Ovary (tissue), 9 donors: ENCODE data around the gene ACACB. TPM values are rescaled to one million over a fixed set of nuclear protein-coding genes. Genes with fewer than 3 reads are reported as not detected.

Experiments
- DNase-seq, 5 donors: peaks; one replicate each; pipeline ENCODE4 v3.0.0-alpha.2; 2019 to 2020
- H3K27ac ChIP-seq, 2 donors: fragments of 200-600 bp; one replicate each; pipeline versions ENCODE4 v1.5.1 to v1.8.0; 2019 to 2022
- H3K27me3 ChIP-seq: fragments of 200-600 bp; one replicate; pipeline ENCODE4 v1.8.0; 2022
- H3K36me3 ChIP-seq: fragments of 200-600 bp; sonication (generic); one replicate; pipeline ENCODE4 v1.5.1; 2019
- H3K4me1 ChIP-seq: one replicate; pipeline ENCODE4 v1.8.1; 2013; ENCODE audit warnings: mild to moderate bottlenecking, moderate library complexity; ENCODE audit not compliant: insufficient read depth
- H3K4me3 ChIP-seq: fragments of 200-600 bp; sonication (generic); one replicate; pipeline ENCODE4 v1.5.1; 2017
- H3K9me3 ChIP-seq, 2 donors: fragments of 200-600 bp in 1 of 2; sonication (generic) in 1 of 2; one replicate each; pipeline versions ENCODE4 v1.5.1 to v1.8.1; 2013 to 2019; ENCODE audit warnings: mild to moderate bottlenecking in 1 of 2, moderate library complexity in 1 of 2
- CTCF ChIP-seq, 3 donors: fragments of 450-650 bp in 2 of 3; fragments of 200-600 bp in 1 of 3; IDR thresholded peaks; one replicate each; pipeline versions ENCODE4 v1.5.1 to v1.8.0; 2016 to 2022; ENCODE audit warnings: antibody characterized with exemption in 3 of 3, mild to moderate bottlenecking in 1 of 3
- EP300 ChIP-seq: sonication (generic); formaldehyde crosslinking; IDR thresholded peaks from one replicate; pipeline ENCODE4 v1.6.1; 2017; ENCODE audit warnings: antibody characterized with exemption
- POLR2A ChIP-seq: fragments of 450-650 bp; IDR thresholded peaks from one replicate; pipeline ENCODE4 v1.6.1; 2017; ENCODE audit warnings: antibody characterized with exemption, mild to moderate bottlenecking, moderate library complexity
- WGBS, 3 donors: extraction: QIAGEN DNeasy Blood & Tissue Kit in 1 of 3; methylation state at CpG; one replicate each; pipeline versions ENCODE4 v1.1.5 to v1.1.7; 2013 to 2017; 5-methylcytosine and 5-hydroxymethylcytosine counted together
- intact Hi-C, 4 donors: fragments of 100-400 bp; cut with DNase I; formaldehyde crosslinking; loops; one replicate each; pipeline versions ENCODE4 v1.11.0 to v1.15.1; 2022 to 2023
- polyA plus RNA-seq, 2 donors: library from polyadenylated mRNA; stranded (reverse); fragments of 200-250 nt in 1 of 2; fragments of 350-450 nt in 1 of 2; fragmentation: Illumina TruSeq in 1 of 2; extraction: RNeasy Lipid Tissue Mini Kit (QIAGEN cat#74804) in 1 of 2; gene quantifications; one replicate each; pipeline ENCODE4 v1.2.3, GENCODE V29; 2013 to 2014
- total RNA-seq, 7 donors: library from RNA; depleted of rRNA in 2 of 7; stranded (reverse); fragments of >200 nt in 2 of 7; fragmentation: NEBNext Ultra II Directional in 3 of 7; extraction: Animal tissue kit (Norgen Biotek cat#: 25700) in 3 of 7; gene quantifications; one replicate each; pipeline versions ENCODE4 v1.1.0 to v1.2.4, GENCODE V29; 2016 to 2023
- donor health status: DM: no; HTN: no; CAD: no; lungs with moderate emphysema.
- donor health status: DM: no; HTN: no; CAD: no.
- donor health status: Bipolar disorder and iron deficiency.
- donor health status: DM: yes; HTN: yes; CAD: no.
- donor health status: DM: no; HTN: no; CAD: no.
- donor health status: DM: yes; HTN: yes; CAD: no.

ACACB gene
- total and polyA plus RNA-seq, 9 donors: 20.5 to 56.5 (median 40.4) TPM

- Histone ChIP-seq H3K36me3 (no peaks in the 10 kb centered on the region), H3K27ac (no peak overlapping the region)
- WGBS, 3 donors: 89 to 93% (median 91%) methylated on average over 20 of the region's 20 CpGs
Observed at GRCh38 chr12:109191621-109192250, 75.3 kb downstream of the ACACB start.

GRCh38 chr12:109192358-109192757 lies 76.0 kb downstream of the ACACB start:
- H3K27ac ChIP-seq: no peak overlapping the region
- no peak for DNase-seq

More at GRCh38 chr12:109191621-109192250, 75.3 kb downstream of the ACACB start:
- H3K27me3 ChIP-seq: no peaks in the 10 kb centered on the region
- TF ChIP-seq EP300 (no peak), POLR2A (no peak), CTCF (IDR thresholded peaks at IDR 0.05) (no peak)
- no peak for DNase-seq
- no peaks in the 10 kb centered on the region for H3K9me3 ChIP-seq
- no peak overlapping the region for H3K4me3 ChIP-seq
- H3K4me1 ChIP-seq: no peaks in the 10 kb centered on the region
- intact Hi-C loops: no loop called here

GRCh38 chr12:109193896-109194295 lies 77.5 kb downstream of the ACACB start:
- no peaks in the 10 kb centered on the region for H3K4me1 ChIP-seq
- H3K27me3 ChIP-seq: no peaks in the 10 kb centered on the region
- intact Hi-C loops: no loop called here
- no peak overlapping the region for H3K4me3 ChIP-seq
- H3K36me3 ChIP-seq: no peaks in the 10 kb centered on the region
- WGBS, 3 donors: 90 to 93% (median 92%) methylated on average over 8 of the region's 8 CpGs
- TF ChIP-seq POLR2A (no peak), CTCF (IDR thresholded peaks at IDR 0.05) (no peak), EP300 (no peak)
- DNase-seq: no peak
- H3K27ac ChIP-seq: no peak overlapping the region
- no peaks in the 10 kb centered on the region for H3K9me3 ChIP-seq

More at GRCh38 chr12:109192358-109192757, 76.0 kb downstream of the ACACB start:
- intact Hi-C loops: no loop called here
- no peaks in the 10 kb centered on the region for H3K9me3 ChIP-seq
- H3K36me3 ChIP-seq: no peaks in the 10 kb centered on the region
- no peak overlapping the region for H3K4me3 ChIP-seq
- H3K27me3 ChIP-seq: no peaks in the 10 kb centered on the region
- WGBS, 3 donors: 76 to 81% (median 80%) methylated on average over 3 of the region's 3 CpGs
- TF ChIP-seq POLR2A: no peak
- TF ChIP-seq CTCF (IDR thresholded peaks at IDR 0.05): no peak
- TF ChIP-seq EP300: no peak
- no peaks in the 10 kb centered on the region for H3K4me1 ChIP-seq

GRCh38 chr12:109196332-109196731 lies 79.9 kb downstream of the ACACB start:
- H3K36me3 ChIP-seq: no peaks in the 10 kb centered on the region
- H3K4me3 ChIP-seq: no peak overlapping the region
- TF ChIP-seq EP300 (no peak), POLR2A (no peak), CTCF (IDR thresholded peaks at IDR 0.05) (no peak)
- DNase-seq: no peak
- WGBS, 3 donors: 95 to 99% (median 97%) methylated on average over 4 of the region's 4 CpGs
- H3K27ac ChIP-seq: no peak overlapping the region
- H3K9me3 ChIP-seq: no peaks in the 10 kb centered on the region
- intact Hi-C loops: no loop called here
- H3K27me3 ChIP-seq: no peaks in the 10 kb centered on the region
- H3K4me1 ChIP-seq: no peaks in the 10 kb centered on the region
